VCaP (cell line): ENCODE data around the gene C2orf92.

Experiments
- H3K27ac ChIP-seq: fragments of 450-650 bp; 2 replicates; pipeline ENCODE4 v1.5.1; 2017
- CTCF ChIP-seq: fragments of 450-650 bp; conservative IDR thresholded peaks from 2 replicates; pipeline ENCODE4 v1.5.1; 2017; ENCODE audit warnings: mild to moderate bottlenecking, moderate library complexity

The C2orf92 gene

GRCh38 chr2:97736608-97737330, 67.3 kb downstream of the C2orf92 start:
- H3K27ac ChIP-seq = no peak overlapping the region
- no peak for TF ChIP-seq CTCF

GRCh38 chr2:97737421-97738178, 68.1 kb downstream of the C2orf92 start:
- no peak for TF ChIP-seq CTCF
- no peak overlapping the region for H3K27ac ChIP-seq

- no peak for TF ChIP-seq CTCF
Measured at GRCh38 chr2:97738179-97739019, 68.9 kb downstream of the C2orf92 start.

GRCh38 chr2:97739020-97739892, 69.7 kb downstream of the C2orf92 start:
- H3K27ac ChIP-seq = no peak overlapping the region
- TF ChIP-seq CTCF = no peak

More at GRCh38 chr2:97738179-97739019, 68.9 kb downstream of the C2orf92 start:
- H3K27ac ChIP-seq = no peak overlapping the region

GRCh38 chr2:97739893-97740245, 70.4 kb downstream of the C2orf92 start:
- no peak overlapping the region for H3K27ac ChIP-seq
- no peak for TF ChIP-seq CTCF

GRCh38 chr2:97740590-97741182, 71.2 kb downstream of the C2orf92 start:
- no peak overlapping the region for H3K27ac ChIP-seq
- TF ChIP-seq CTCF = peak; percentile 78
